AG09309 (cell line): ENCODE measurements around the gene FFAR1.

Experiments
- DNase-seq: peaks from one replicate; pipeline ENCODE4 v3.0.0-alpha.2; 2010; ENCODE audit warnings: low read depth
- H3K4me3 ChIP-seq: 2 replicates; pipeline ENCODE4 v1.5.1; 2011; ENCODE audit warnings: mild to moderate bottlenecking, low read depth, low read length, moderate library complexity; ENCODE audit not compliant: control insufficient read depth
- TF ChIP-seq, protein P1 (sequence below): IDR thresholded peaks from 2 replicates; pipeline ENCODE4 v1.5.1; 2011; ENCODE audit warnings: mild to moderate bottlenecking, low read depth, low read length, inconsistent platforms; ENCODE audit not compliant: insufficient read depth, control insufficient read depth; ENCODE audit errors: missing control alignments

FFAR1 gene

DNA sequence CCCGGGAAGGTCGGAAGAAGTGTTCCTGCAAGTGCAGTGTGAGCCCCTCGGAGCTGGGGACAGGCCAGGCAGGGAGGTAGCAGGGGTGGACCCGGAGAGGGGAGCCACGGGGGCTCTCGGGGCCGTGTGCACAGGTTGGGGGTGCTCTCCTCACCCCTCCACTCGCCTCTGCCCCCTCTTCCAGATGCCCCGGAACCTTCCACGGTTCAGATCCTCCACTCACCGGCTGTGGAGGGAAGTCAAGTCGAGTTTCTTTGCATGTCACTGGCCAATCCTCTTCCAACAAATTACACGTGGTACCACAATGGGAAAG lies 9.8 kb upstream of the FFAR1 start:
- no peak for DNase-seq
- H3K4me3 ChIP-seq, result no peak overlapping the region
- TF ChIP-seq, protein P1, sequence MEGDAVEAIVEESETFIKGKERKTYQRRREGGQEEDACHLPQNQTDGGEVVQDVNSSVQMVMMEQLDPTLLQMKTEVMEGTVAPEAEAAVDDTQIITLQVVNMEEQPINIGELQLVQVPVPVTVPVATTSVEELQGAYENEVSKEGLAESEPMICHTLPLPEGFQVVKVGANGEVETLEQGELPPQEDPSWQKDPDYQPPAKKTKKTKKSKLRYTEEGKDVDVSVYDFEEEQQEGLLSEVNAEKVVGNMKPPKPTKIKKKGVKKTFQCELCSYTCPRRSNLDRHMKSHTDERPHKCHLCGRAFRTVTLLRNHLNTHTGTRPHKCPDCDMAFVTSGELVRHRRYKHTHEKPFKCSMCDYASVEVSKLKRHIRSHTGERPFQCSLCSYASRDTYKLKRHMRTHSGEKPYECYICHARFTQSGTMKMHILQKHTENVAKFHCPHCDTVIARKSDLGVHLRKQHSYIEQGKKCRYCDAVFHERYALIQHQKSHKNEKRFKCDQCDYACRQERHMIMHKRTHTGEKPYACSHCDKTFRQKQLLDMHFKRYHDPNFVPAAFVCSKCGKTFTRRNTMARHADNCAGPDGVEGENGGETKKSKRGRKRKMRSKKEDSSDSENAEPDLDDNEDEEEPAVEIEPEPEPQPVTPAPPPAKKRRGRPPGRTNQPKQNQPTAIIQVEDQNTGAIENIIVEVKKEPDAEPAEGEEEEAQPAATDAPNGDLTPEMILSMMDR, result no peak

GRCh38 chr19:35340431-35340830 lies 7.3 kb upstream of the FFAR1 start:
- TF ChIP-seq, protein P1, result no peak
- DNase-seq, result no peak
- H3K4me3 ChIP-seq, result no peak overlapping the region

- H3K4me3 ChIP-seq, result no peak overlapping the region
- no peak for DNase-seq
Measured at GRCh38 chr19:35341006-35341405, 6.7 kb upstream of the FFAR1 start.

GRCh38 chr19:35341565-35342225 lies 6.0 kb upstream of the FFAR1 start:
- no peak for DNase-seq
- H3K4me3 ChIP-seq, result no peak overlapping the region
- TF ChIP-seq, protein P1, result no peak

More at GRCh38 chr19:35341006-35341405, 6.7 kb upstream of the FFAR1 start:
- TF ChIP-seq, protein P1, result no peak

DNA sequence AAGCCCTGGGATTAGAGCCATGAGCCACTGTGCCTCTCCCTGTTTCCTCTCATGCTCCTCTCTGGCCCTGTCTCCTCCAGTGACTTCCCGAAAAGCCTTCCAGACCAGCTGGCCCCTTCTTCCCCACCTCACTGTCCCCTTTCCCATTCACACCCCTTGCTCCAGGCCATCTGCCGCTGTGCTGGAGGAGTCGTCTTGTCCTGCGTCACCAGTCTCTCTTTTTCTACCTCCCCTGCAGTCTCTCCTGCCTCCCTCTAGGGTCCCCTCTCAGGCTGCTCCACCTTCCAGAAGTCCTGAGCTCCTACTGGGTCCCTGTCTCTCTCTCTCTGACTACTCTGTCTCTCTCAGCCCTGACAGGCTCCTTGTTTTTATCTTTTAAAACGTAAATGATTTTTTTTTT lies 5.3 kb upstream of the FFAR1 start:
- no peak overlapping the region for H3K4me3 ChIP-seq
- no peak for DNase-seq
- TF ChIP-seq, protein P1, result no peak

DNA sequence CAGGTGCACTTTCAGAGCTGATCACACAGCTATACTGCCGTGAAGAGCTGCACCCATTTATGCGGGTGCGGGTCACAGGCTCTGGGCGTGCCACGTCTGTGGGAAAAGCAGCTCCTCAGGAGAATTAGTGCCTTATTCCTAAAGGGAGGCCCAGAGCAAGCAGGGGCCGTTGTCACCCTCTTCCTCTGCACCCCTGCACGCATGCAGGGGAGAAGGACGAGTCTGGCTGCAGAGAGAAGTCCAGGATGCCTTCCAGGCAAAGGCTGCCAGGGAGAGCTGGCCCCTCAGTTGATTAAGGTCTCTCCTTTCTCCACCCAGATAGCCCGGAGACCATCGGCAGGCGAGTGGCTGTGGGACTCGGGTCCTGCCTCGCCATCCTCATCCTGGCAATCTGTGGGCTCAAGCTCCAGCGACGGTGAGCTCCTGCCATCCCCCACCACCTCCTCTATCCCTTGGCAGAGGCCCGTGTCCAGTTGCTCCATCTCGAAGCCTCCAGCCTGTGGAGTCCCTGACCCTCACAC lies 3.1 kb upstream of the FFAR1 start:
- no peak overlapping the region for H3K4me3 ChIP-seq
- no peak for DNase-seq
- TF ChIP-seq, protein P1, result no peak
